Measurements from ENCODE around the gene PCYT1A. TPM values are rescaled to one million over a fixed set of nuclear protein-coding genes. Genes with fewer than 3 reads are reported as not detected.
"Not testable (repeated sequence)": the region's sequence is repeated elsewhere in the genome, so short reads cannot be mapped to it uniquely, and the experiment has no call there.

The PCYT1A gene
- total RNA-seq, 4 donors from 2014 or later = 90.5 to 123 (median 99.0) TPM

- peaks cover 0 to 8% of the 10 kb centered on the region in 2 donors for H3K4me1 ChIP-seq
- H3K27ac ChIP-seq = no peak overlapping the region
- H3K9me3 ChIP-seq = no peaks in the 10 kb centered on the region
- no peak for ATAC-seq
- in situ Hi-C loops (cut with MboI; ENCODE audit: low sequenced_read_pairs in 4 of 4) = no loop called here
- intact Hi-C loops (cut with DNase I; ENCODE audit: low total_unique reads) = no loop called here
- no peaks in the 10 kb centered on the region for H3K27me3 ChIP-seq
- TF ChIP-seq CTCF (IDR thresholded peaks at IDR 0.05 in 4 of 5, conservative IDR thresholded peaks at IDR 0.05 in 1 of 5) (no peak), POLR2A (IDR thresholded peaks at IDR 0.05) (no peak)
- H3K36me3 ChIP-seq = no peaks in the 10 kb centered on the region
- no peak overlapping the region for H3K4me3 ChIP-seq
- no peak for DNase-seq
These were observed 35.5 kb upstream of the PCYT1A start for GRCh38 chr3:196323016-196323415.

GRCh38 chr3:196321162-196321561 is 33.6 kb upstream of the PCYT1A start:
- H3K9me3 ChIP-seq = no peaks in the 10 kb centered on the region
- TF ChIP-seq POLR2A (IDR thresholded peaks at IDR 0.05) (no peak), CTCF (IDR thresholded peaks at IDR 0.05 in 4 of 5, conservative IDR thresholded peaks at IDR 0.05 in 1 of 5) (no peak)
- in situ Hi-C loops (cut with MboI; ENCODE audit: low sequenced_read_pairs in 4 of 4) (no loop called here), intact Hi-C loops (cut with DNase I; ENCODE audit: low total_unique reads) (no loop called here)
- H3K27me3 ChIP-seq = no peaks in the 10 kb centered on the region
- ATAC-seq (no peak), DNase-seq (no peak)
- H3K27ac ChIP-seq = no peak overlapping the region
- no peak overlapping the region for H3K4me3 ChIP-seq
- peaks cover 0 to 8% of the 10 kb centered on the region in 2 donors for H3K4me1 ChIP-seq
- H3K36me3 ChIP-seq = no peaks in the 10 kb centered on the region

- ATAC-seq = no peak
- H3K36me3 ChIP-seq = no peaks in the 10 kb centered on the region
- no peaks in the 10 kb centered on the region for H3K27me3 ChIP-seq
- no peak overlapping the region for H3K4me3 ChIP-seq
- H3K4me1 ChIP-seq = peaks cover 0 to 8% of the 10 kb centered on the region in 2 donors
- DNase-seq = no peak
- H3K27ac ChIP-seq = no peak overlapping the region
- no peak for TF ChIP-seq POLR2A (IDR thresholded peaks at IDR 0.05)
- no peak for TF ChIP-seq CTCF (IDR thresholded peaks at IDR 0.05 in 4 of 5, conservative IDR thresholded peaks at IDR 0.05 in 1 of 5)
- in situ Hi-C loops (cut with MboI; ENCODE audit: low sequenced_read_pairs in 4 of 4) (no loop called here), intact Hi-C loops (cut with DNase I; ENCODE audit: low total_unique reads) (no loop called here)
- H3K9me3 ChIP-seq = no peaks in the 10 kb centered on the region
These were observed 32.6 kb upstream of the PCYT1A start for GRCh38 chr3:196320137-196320536.

- intact Hi-C loops (cut with DNase I; ENCODE audit: low total_unique reads) = loop anchor here (5.0 kb wide), 2 partner anchors 61 to 114 kb away; partner anchors contain the start of gene UBXN7
These were observed 30.4 kb upstream of the PCYT1A start, which contains the start of gene DYNLT2B for GRCh38 chr3:196317687-196318467. Gene DYNLT2B (minus strand): TSS chr3:196318240. CDS start chr3:196318152, 88 bp downstream.

GRCh38 chr3:196316799-196317686 is 29.5 kb upstream of the PCYT1A start:
- in situ Hi-C loops (cut with MboI; ENCODE audit: low sequenced_read_pairs in 4 of 4) = loop anchor here in 1 of 4 donors (10.0 kb wide), 1 partner anchor 62 kb away; no protein-coding TSS in a partner anchor
- H3K4me1 ChIP-seq, DNase-seq, ATAC-seq, H3K27me3 ChIP-seq, H3K36me3 ChIP-seq, H3K9me3 ChIP-seq: not testable (repeated sequence)
- peak overlapping the region; percentile 79 to 96 (median 86) for H3K4me3 ChIP-seq
- peak overlapping the region; percentile 83 to 91 (median 86) for H3K27ac ChIP-seq
- intact Hi-C loops (cut with DNase I; ENCODE audit: low total_unique reads) = loop anchor here (5.0 kb wide), 2 partner anchors 60 to 115 kb away; partner anchors contain the start of gene UBXN7

More at GRCh38 chr3:196317687-196318467, 30.4 kb upstream of the PCYT1A start, which contains the start of gene DYNLT2B:
- TF ChIP-seq CTCF (IDR thresholded peaks at IDR 0.05 in 4 of 5, conservative IDR thresholded peaks at IDR 0.05 in 1 of 5) (no peak), POLR2A (IDR thresholded peaks at IDR 0.05) (peak; percentile 48 to 56)
- peak within 1 kb of the TSS; percentile 83 to 91 (median 86) for H3K27ac ChIP-seq
- peak within 1 kb of the TSS; percentile 79 to 96 (median 86) for H3K4me3 ChIP-seq
- no peaks in the 10 kb centered on the region for H3K36me3 ChIP-seq
- ATAC-seq = peak; percentile 93 to 95
- in situ Hi-C loops (cut with MboI; ENCODE audit: low sequenced_read_pairs in 4 of 4) = loop anchor here in 1 of 4 donors (10.0 kb wide), 1 partner anchor 63 kb away; no protein-coding TSS in a partner anchor
- H3K27me3 ChIP-seq = no peaks in the 10 kb centered on the region
- peak; percentile 65 to 80 for DNase-seq
- H3K4me1 ChIP-seq = peaks cover 0 to 5% of the 10 kb centered on the region in 2 donors
- no peaks in the 10 kb centered on the region for H3K9me3 ChIP-seq
